Activated CD8-positive, alpha-beta memory T cell treated with anti-CD3 and anti-CD28 coated beads, Interleukin-2, amount 50 U/mL, for 1 hour (primary cell): ENCODE data around the gene ANTXR1.

Experiments
- DNase-seq: peaks from one replicate; pipeline ENCODE4 v3.0.0-alpha.2; 2020; ENCODE audit errors: extremely low read depth

ANTXR1 gene

GRCh38 chr2:69134306-69134945, 121.4 kb downstream of the ANTXR1 start:
- DNase-seq, result no peak

DNA sequence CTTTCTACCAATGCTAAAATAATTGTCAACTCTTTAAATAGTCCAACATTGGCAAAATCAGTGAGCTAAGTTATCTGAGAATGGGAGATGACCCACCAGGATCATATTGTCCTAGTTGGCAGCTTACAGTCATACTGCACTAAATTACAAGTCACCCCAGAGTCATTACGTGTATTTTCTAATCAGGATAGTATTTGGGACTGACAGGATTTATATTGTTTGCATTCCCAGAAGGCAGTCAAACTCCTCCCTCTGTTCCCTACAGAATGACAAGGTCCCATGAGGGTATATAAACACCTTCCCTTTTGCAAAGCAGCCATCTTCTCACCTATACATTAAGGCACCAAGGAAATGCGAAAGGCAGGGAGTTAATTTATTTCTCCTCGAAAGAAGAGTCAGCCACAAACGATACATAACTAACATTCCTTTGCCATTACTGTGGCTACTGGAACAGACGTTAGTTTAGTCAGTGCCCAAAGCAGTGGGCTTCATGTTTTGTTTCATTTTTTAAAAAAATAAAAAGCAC, 125.3 kb downstream of the ANTXR1 start:
- DNase-seq, result no peak

DNA sequence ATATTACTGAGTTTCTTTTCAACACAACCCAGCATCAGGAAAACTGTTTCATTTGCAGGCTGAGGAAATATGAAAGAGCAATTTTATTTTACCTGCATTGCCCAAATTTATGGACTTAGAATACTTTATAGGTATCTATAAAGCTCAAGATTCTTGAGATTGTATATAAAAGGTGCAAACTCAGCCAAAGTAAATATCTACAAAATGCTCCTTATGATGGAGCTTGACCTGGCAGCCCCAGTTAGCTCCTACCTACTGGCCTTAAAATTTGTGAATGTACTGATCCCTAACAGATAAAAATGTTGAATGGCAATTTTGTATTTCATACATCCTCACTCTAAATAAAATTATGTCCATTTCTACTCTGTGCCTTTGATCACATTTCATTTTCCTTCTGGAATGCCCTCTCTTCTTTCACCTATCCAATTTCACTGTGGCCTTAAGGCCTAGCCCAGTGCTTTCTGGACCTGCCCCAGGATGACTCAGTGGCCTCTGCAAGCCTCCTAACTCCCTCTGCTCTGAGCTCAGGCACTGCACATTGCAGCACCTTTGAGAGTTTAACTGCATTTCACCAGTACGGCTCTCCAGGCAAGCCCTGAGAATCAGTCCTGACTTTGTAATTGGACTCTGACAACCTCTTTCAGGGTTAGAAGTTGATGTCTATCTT, 125.9 kb downstream of the ANTXR1 start:
- no peak for DNase-seq

GRCh38 chr2:69139778-69140670, 127.0 kb downstream of the ANTXR1 start:
- no peak for DNase-seq

GRCh38 chr2:69141061-69141460, 128.1 kb downstream of the ANTXR1 start:
- no peak for DNase-seq

DNA sequence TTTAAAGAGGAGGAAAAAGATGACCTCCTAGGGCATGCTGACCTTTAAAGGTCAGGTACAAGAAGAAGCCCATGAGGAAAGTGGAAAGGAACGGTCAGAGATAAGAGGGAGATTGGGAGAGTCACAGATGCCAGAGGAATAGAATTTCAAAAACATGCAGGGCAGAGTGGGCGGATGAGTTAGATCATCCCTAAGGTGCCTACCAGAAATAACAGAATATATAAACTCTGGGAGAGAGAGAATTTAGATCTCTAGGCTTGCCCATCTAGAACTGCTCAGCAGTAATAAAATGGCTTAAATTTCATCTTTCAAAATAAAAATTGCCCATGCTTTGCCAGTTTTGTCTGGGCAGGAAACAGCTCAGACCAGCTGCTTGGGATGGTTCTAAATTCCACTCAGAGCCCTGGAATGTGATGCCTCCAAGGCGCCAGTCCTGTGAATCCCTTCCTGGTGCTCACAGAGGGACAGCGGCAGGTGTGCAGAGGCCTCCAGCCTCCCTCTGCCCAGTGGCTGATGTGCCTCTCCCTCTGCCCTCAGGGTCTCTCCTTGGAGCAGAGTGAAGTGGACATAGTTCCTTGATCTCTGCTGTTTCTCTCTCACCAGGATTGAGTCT, 130.9 kb downstream of the ANTXR1 start:
- no peak for DNase-seq

DNA sequence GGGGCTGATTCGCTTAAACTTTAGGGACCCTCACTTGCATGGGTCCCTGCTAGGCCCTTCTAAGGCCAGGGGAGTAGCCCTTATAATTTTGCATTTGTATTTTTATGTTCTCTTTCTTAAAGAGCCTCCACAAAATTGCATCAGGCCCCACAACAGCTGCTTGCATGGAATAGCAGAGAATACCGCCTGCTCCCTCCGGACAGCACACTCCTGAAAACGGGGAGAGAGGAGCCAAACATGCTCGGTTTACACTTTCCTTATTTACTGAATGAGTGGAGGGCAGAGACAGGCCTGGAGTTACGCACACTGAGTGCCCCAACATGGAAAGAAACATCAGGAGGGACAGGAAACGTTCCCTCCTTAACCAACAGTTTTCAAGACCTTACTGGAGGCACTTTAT, 132.2 kb downstream of the ANTXR1 start:
- no peak for DNase-seq

- DNase-seq, result no peak
These were observed 135.0 kb downstream of the ANTXR1 start for GRCh38 chr2:69147841-69148533.

DNA sequence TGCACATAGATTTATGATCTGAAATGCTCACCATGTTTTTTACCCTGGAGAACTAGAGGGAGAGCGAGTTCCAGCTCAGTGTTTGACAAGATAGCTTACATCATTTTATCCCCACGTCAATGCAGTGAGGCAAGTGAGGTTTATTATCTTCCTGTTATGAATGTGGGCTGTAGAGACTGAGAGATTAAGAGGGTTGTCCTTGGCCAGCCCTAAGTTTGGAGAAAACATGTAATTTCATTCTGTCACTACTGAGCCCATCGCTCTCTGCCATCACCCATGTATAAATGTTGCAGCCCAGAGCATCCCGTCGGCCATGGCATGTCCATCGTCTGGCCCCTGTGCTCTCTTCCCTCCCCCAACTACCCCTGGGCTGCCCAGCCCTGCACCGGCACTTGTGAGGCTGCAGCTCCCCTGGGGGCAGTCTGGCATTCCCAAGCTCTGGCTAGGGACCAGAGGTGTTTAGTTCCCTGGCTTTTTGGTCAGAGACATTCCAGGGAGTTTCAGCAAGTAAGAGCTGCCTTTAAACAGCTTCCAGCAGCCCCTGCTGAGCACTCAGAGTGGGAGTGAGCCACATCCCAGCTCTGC, 136.7 kb downstream of the ANTXR1 start:
- no peak for DNase-seq

- no peak for DNase-seq
These were observed 139.0 kb downstream of the ANTXR1 start for GRCh38 chr2:69151931-69152330.

GRCh38 chr2:69152847-69153583, 140.0 kb downstream of the ANTXR1 start:
- no peak for DNase-seq

DNA sequence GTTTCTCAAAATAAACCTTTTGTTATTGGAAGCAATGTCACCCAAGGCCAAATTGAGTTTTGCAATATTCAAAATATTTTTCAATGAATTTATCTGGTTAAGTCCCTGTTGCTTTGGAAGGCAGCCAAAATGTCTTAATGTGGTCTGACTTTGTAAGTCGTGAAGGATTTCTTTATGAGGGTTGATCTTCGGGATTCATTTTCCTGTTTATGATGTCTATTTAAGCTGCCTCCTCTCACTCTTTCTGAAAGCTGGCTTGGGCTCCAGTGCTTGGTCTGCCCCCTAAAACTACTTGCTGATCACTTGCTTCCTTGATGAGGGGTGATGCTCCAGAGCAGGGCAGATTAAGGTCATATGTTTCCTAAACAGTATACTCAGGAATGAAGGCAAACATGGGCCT, 141.1 kb downstream of the ANTXR1 start:
- DNase-seq, result no peak

GRCh38 chr2:69156624-69157023, 143.6 kb downstream of the ANTXR1 start:
- no peak for DNase-seq

GRCh38 chr2:69157441-69157840, 144.5 kb downstream of the ANTXR1 start:
- no peak for DNase-seq

DNA sequence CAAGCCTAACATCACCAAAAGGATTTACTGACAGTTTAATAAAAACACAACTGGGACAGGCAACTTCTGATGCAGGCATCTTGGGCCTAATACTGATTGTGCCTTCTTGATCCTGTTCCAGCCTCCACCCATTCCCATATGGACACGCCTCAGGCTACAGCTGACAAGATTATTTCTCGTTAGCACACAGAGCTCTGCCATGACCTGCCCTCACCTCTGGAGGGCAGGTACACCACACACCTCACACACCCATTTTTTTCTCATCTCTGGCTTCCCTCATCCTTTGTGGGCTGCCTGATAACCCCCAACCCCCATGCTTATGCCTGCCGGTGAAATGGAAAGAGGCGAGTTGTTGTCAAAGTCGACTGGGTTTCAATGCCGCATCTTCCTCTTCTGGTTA, 147.0 kb downstream of the ANTXR1 start:
- no peak for DNase-seq

DNA sequence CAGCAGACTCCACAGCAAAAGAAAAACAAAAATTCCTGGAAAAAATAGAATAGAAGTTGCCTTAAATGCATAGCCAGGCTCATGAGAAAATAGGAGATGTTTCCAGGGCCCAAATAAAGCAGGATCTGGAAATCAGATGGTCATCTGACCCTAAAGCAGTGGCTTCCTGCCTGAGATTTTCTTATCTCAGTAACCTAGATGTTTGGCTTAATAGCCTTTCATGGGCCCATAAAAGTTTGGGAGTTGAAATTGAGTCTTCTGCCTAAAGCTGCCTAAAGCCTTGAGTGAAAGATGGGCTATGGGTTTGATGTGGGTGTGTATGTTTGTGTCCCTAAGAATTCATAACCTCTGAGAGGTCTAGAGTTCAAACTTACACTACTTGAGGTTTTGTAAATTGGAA, 149.1 kb downstream of the ANTXR1 start:
- no peak for DNase-seq

DNA sequence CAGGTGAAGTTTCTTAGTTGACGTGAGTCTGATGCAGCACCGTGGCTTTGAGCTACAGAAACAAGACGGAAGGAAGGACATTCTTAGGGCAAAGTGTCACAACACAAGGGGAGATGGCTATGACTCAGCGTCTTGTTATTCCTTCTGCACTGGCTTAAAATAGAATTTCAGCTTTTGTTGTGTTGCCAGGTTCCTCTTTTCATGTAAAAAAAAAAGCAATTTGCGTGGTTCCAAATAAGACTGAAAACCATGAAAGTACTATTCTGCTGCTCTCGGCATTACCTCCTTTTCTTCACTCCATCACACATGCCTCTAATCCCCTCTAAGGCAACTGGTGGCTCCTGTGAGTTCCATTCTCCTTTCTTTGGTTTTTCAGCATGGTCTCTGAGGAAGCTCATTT, 150.1 kb downstream of the ANTXR1 start:
- DNase-seq, result no peak

DNA sequence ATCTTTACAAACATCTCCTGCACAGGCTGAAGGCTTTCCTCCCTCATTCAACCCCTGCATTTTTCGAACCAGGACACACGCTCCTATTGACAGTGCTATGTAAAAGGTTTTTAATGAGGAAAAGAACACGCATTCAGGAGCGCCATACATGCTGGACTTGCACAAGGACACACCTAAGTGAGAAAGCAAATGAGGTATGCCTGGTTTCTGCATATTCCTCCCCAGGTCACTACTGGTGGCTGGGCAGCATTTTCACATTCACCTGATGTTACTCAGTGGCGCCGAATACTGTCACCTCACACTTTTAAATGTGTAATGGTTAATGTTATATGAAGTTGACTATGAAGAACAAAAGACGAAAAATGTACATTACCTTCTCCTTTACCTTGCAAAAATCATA, 150.6 kb downstream of the ANTXR1 start:
- no peak for DNase-seq

- DNase-seq, result no peak
These were observed 151.2 kb downstream of the ANTXR1 start for GRCh38 chr2:69164061-69164778.
